PFSK-1 (cell line): ENCODE measurements around the gene CREM.

Experiments used
- FOXP2 ChIP-seq: optimal IDR thresholded peaks from 2 replicates; pipeline ENCODE3; 2011; ENCODE audit warnings: borderline replicate concordance, control low read depth, inconsistent platforms; ENCODE audit not compliant: insufficient read depth; ENCODE audit errors: extremely low read length, extremely low read depth
- POLR2AphosphoS5 ChIP-seq: IDR thresholded peaks from 2 replicates; pipeline ENCODE4 v1.6.1; 2012; ENCODE audit warnings: low read depth, mild to moderate bottlenecking, control low read depth, low read length, moderate library complexity
- SIN3A ChIP-seq: IDR thresholded peaks from 2 replicates; pipeline ENCODE4 v1.6.1; 2012; ENCODE audit warnings: mild to moderate bottlenecking, low read length, moderate library complexity, borderline replicate concordance; ENCODE audit not compliant: insufficient read depth
- TAF1 ChIP-seq: IDR thresholded peaks from 2 replicates; pipeline ENCODE4 v1.6.1; 2012; ENCODE audit warnings: low read length, control low read depth, borderline replicate concordance; ENCODE audit not compliant: insufficient read depth
- TF ChIP-seq, protein P1 (sequence below), 2 experiments: IDR thresholded peaks; 2 replicates each; pipeline versions ENCODE4 v1.6.1 to v1.8.0; 2011 to 2012; ENCODE audit warnings: low read depth in 2 of 2, low read length in 2 of 2, control low read depth in 1 of 2, inconsistent platforms in 1 of 2, mild to moderate bottlenecking in 1 of 2, moderate library complexity in 1 of 2; ENCODE audit not compliant: insufficient read depth in 1 of 2

DNA sequence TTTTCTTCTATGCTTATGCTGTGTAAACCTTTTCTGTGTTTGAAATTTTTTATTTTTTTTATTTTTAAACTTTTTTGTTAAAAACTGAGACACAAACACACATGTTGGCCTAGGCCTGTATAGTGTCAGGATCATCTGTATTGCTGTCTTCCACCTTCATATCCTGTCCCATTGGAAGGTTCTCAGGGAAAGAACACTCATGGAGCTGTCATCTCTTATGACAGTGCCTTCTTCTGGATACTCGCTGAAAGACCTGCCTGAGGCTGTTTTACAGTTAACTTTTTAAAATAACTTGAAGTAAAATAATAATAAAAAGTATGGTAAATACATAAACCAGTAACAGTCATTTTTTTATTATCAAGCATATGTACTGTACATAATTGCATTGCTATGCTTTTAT lies 34.1 kb downstream of the CREM start:
- TF ChIP-seq TAF1 (no peak), POLR2AphosphoS5 (no peak), SIN3A (no peak), FOXP2 (no peak)
- TF ChIP-seq, protein P1, sequence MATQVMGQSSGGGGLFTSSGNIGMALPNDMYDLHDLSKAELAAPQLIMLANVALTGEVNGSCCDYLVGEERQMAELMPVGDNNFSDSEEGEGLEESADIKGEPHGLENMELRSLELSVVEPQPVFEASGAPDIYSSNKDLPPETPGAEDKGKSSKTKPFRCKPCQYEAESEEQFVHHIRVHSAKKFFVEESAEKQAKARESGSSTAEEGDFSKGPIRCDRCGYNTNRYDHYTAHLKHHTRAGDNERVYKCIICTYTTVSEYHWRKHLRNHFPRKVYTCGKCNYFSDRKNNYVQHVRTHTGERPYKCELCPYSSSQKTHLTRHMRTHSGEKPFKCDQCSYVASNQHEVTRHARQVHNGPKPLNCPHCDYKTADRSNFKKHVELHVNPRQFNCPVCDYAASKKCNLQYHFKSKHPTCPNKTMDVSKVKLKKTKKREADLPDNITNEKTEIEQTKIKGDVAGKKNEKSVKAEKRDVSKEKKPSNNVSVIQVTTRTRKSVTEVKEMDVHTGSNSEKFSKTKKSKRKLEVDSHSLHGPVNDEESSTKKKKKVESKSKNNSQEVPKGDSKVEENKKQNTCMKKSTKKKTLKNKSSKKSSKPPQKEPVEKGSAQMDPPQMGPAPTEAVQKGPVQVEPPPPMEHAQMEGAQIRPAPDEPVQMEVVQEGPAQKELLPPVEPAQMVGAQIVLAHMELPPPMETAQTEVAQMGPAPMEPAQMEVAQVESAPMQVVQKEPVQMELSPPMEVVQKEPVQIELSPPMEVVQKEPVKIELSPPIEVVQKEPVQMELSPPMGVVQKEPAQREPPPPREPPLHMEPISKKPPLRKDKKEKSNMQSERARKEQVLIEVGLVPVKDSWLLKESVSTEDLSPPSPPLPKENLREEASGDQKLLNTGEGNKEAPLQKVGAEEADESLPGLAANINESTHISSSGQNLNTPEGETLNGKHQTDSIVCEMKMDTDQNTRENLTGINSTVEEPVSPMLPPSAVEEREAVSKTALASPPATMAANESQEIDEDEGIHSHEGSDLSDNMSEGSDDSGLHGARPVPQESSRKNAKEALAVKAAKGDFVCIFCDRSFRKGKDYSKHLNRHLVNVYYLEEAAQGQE (IDR thresholded peaks at IDR 0.05; ENCODE audit: insufficient read depth in 1 of 2, low read depth in 2 of 2, low read length in 2 of 2): no peak
